Loucy (cell line): ENCODE measurements around the gene NTNG1.

Experiments
- CTCF ChIP-seq: fragments of 200-600 bp; sonication (generic); conservative IDR thresholded peaks from 2 replicates; pipeline ENCODE4 v1.5.1; 2014; ENCODE audit warnings: mild to moderate bottlenecking, antibody characterized with exemption, low read length
- EZH2phosphoT487 ChIP-seq: fragments of 200-600 bp; IDR thresholded peaks from 2 replicates; pipeline ENCODE4 v1.6.1; 2018; ENCODE audit warnings: antibody characterized with exemption, mild to moderate bottlenecking, moderate library complexity, borderline replicate concordance

GRCh38 chr1:107496002-107496401 is 355.2 kb downstream of the NTNG1 start:
- no peak for TF ChIP-seq CTCF
- no peak for TF ChIP-seq EZH2phosphoT487
